ENCODE measurements around the gene NSD2.

- TF ChIP-seq CTCF (IDR thresholded peaks at IDR 0.05) (no peak), POLR2A (IDR thresholded peaks at IDR 0.05) (no peak)
Measured at GRCh38 chr4:1900624-1901023, 29.4 kb downstream of the NSD2 start.

Data from Peyer's patch (tissue), 4 donors.